HepG2 (cell line): ENCODE measurements around the gene VTN. TPM values are rescaled to one million over a fixed set of nuclear protein-coding genes. Genes with fewer than 3 reads are reported as not detected.

ENCODE experiments used
- ARID5B ChIP-seq: IDR thresholded peaks from 2 replicates; pipeline ENCODE4 v1.4.0; 2020; ENCODE audit warnings: mild to moderate bottlenecking, missing genetic modification reagents
- ATF7-NPFF ChIP-seq: sonication (generic); formaldehyde crosslinking; IDR thresholded peaks from 2 replicates; pipeline ENCODE4 v1.8.1; 2023; ENCODE audit warnings: mild to moderate bottlenecking, low read depth, missing genetic modification reagents, moderate library complexity
- CREB3 ChIP-seq: sonication (generic); formaldehyde crosslinking; IDR thresholded peaks from 2 replicates; pipeline ENCODE4 v1.5.0; 2020; ENCODE audit warnings: missing genetic modification reagents
- DR1 ChIP-seq: sonication (generic); formaldehyde crosslinking; IDR thresholded peaks from 2 replicates; pipeline ENCODE4 v1.8.0; 2021; ENCODE audit warnings: mild to moderate bottlenecking, missing genetic modification reagents, inconsistent platforms
- HES4 ChIP-seq: sonication (generic); formaldehyde crosslinking; IDR thresholded peaks from 2 replicates; pipeline ENCODE4 v1.9.0; 2021; ENCODE audit warnings: mild to moderate bottlenecking, missing genetic modification reagents, borderline replicate concordance
- NFKB2 ChIP-seq: sonication (generic); formaldehyde crosslinking; IDR thresholded peaks from 2 replicates; pipeline ENCODE4 v1.4.0; 2020; ENCODE audit warnings: missing genetic modification reagents, borderline replicate concordance
- PATZ1 ChIP-seq: sonication (generic); formaldehyde crosslinking; IDR thresholded peaks from 2 replicates; pipeline ENCODE4 v1.4.0; 2020; ENCODE audit warnings: missing genetic modification reagents
- PHF8 ChIP-seq: sonication (generic); formaldehyde crosslinking; IDR thresholded peaks from 2 replicates; pipeline ENCODE4 v1.5.0; 2020; ENCODE audit warnings: missing genetic modification reagents
- PRDM15 ChIP-seq: sonication (generic); formaldehyde crosslinking; IDR thresholded peaks from 2 replicates; pipeline ENCODE4 v1.4.0; 2020; ENCODE audit warnings: missing genetic modification reagents
- SMAD1 ChIP-seq: sonication (generic); formaldehyde crosslinking; IDR thresholded peaks from 2 replicates; pipeline ENCODE4 v1.4.0; 2020; ENCODE audit warnings: missing genetic modification reagents, low read depth, mild to moderate bottlenecking, borderline replicate concordance
- TOPORS ChIP-seq: sonication (generic); formaldehyde crosslinking; IDR thresholded peaks from 2 replicates; pipeline ENCODE4 v1.8.0; 2023; ENCODE audit warnings: mild to moderate bottlenecking, missing genetic modification reagents
- ZMYM3 ChIP-seq: sonication (generic); formaldehyde crosslinking; IDR thresholded peaks from 2 replicates; pipeline ENCODE4 v1.5.1; 2020; ENCODE audit warnings: mild to moderate bottlenecking, missing genetic modification reagents
- ZNF569 ChIP-seq: sonication (generic); formaldehyde crosslinking; IDR thresholded peaks from 2 replicates; pipeline ENCODE4 v1.5.0; 2020; ENCODE audit warnings: mild to moderate bottlenecking, missing genetic modification reagents, moderate library complexity, borderline replicate concordance
- ZNF629 ChIP-seq: sonication (generic); formaldehyde crosslinking; conservative IDR thresholded peaks from 2 replicates; pipeline ENCODE4 v1.5.0; 2020; ENCODE audit warnings: missing genetic modification reagents
- ZNF678 ChIP-seq: sonication (generic); formaldehyde crosslinking; IDR thresholded peaks from 2 replicates; pipeline ENCODE4 v1.4.0; 2020; ENCODE audit warnings: mild to moderate bottlenecking, missing genetic modification reagents
- ZNF691 ChIP-seq: sonication (generic); formaldehyde crosslinking; IDR thresholded peaks from 2 replicates; pipeline ENCODE4 v1.4.0; 2020; ENCODE audit warnings: missing genetic modification reagents, low read depth, mild to moderate bottlenecking, borderline replicate concordance
- polyA plus RNA-seq, 8 experiments: library from polyadenylated mRNA; depleted of rRNA in 3 of 8; stranded (reverse) in 7 of 8; unstranded in 1 of 8; fragments of >200 nt; fragmentation: Illumina TruSeq in 4 of 8; extraction: Trizol in 4 of 8; gene quantifications; 2 replicates each; pipeline versions ENCODE4 v1.2.1 to v1.2.3, GENCODE V29; 2011 to 2016; ENCODE audit warnings: low read depth in 4 of 8, missing spikeins in 1 of 8, mixed read lengths in 1 of 8; ENCODE audit not compliant: insufficient read depth in 1 of 8
- total RNA-seq, 5 experiments: library from RNA; depleted of rRNA; stranded (reverse); fragments of >200 nt; fragmentation: Illumina TruSeq; extraction: Trizol; gene quantifications; 2 replicates each; pipeline ENCODE4 v1.2.3, GENCODE V29; 2016; ENCODE audit warnings: low read depth in 1 of 5

Gene VTN
- total and polyA plus RNA-seq, 2 of the 13 experiments (the other 11 are each of a cell fraction or from before 2014, with no cell fraction given), result 108 to 131 TPM

- TF ChIP-seq NFKB2 (CRISPR knock-in tag) (no peak), ZNF691 (CRISPR knock-in tag) (no peak), SMAD1 (CRISPR knock-in tag) (no peak), ZNF629 (CRISPR knock-in tag) (peak; percentile 70), DR1 (CRISPR knock-in tag) (no peak; the same call in 1 of the 2 replicates), ZNF569 (CRISPR knock-in tag) (no peak), PATZ1 (CRISPR knock-in tag) (no peak), ATF7-NPFF (no peak), PHF8 (no peak), ZNF678 (CRISPR knock-in tag) (no peak), HES4 (CRISPR knock-in tag) (no peak), TOPORS (CRISPR knock-in tag) (no peak), PRDM15 (CRISPR knock-in tag) (no peak), ARID5B (no peak), ZMYM3 (CRISPR knock-in tag) (peak; percentile 31; the same call in 1 of the 2 replicates), CREB3 (CRISPR knock-in tag) (no peak)
Observed at GRCh38 chr17:28406473-28406814, 36.3 kb upstream of the VTN start (continued).
